LNCAP (cell line): Measurements from ENCODE around the gene PDE4C.

Source experiments
- TF ChIP-seq, protein P1 (sequence below): fragments of 450-650 bp; IDR thresholded peaks from 2 replicates; pipeline ENCODE4 v1.5.1; 2017; ENCODE audit warnings: mild to moderate bottlenecking

PDE4C gene

GRCh38 chr19:18231775-18232174 lies 5.5 kb upstream of the PDE4C start:
- TF ChIP-seq, protein P1, sequence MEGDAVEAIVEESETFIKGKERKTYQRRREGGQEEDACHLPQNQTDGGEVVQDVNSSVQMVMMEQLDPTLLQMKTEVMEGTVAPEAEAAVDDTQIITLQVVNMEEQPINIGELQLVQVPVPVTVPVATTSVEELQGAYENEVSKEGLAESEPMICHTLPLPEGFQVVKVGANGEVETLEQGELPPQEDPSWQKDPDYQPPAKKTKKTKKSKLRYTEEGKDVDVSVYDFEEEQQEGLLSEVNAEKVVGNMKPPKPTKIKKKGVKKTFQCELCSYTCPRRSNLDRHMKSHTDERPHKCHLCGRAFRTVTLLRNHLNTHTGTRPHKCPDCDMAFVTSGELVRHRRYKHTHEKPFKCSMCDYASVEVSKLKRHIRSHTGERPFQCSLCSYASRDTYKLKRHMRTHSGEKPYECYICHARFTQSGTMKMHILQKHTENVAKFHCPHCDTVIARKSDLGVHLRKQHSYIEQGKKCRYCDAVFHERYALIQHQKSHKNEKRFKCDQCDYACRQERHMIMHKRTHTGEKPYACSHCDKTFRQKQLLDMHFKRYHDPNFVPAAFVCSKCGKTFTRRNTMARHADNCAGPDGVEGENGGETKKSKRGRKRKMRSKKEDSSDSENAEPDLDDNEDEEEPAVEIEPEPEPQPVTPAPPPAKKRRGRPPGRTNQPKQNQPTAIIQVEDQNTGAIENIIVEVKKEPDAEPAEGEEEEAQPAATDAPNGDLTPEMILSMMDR, result no peak

- TF ChIP-seq, protein P1, result no peak
Observed at GRCh38 chr19:18230941-18231734, 4.9 kb upstream of the PDE4C start.

DNA sequence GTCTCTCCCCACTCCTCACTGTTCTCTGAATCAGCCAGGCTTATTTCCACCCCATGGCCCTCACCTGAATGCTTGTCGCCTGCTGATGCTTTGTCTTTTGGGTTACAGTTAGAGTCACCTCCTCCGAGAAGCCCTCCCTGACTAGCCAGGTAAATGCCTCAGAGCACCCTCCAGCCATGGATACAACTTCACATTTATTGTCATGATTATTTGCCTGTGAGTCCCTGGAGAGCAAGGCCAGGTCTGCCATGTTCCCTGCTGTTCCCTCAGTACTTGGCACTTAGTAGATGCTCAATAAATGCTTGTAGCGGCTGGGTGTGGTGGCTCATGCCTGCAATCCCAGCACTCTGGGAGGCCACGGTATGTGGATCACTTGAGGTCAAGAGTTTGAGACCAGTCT lies 3.7 kb upstream of the PDE4C start:
- TF ChIP-seq, protein P1, result no peak

GRCh38 chr19:18229474-18229873 lies 3.2 kb upstream of the PDE4C start:
- TF ChIP-seq, protein P1, result peak; percentile 61

DNA sequence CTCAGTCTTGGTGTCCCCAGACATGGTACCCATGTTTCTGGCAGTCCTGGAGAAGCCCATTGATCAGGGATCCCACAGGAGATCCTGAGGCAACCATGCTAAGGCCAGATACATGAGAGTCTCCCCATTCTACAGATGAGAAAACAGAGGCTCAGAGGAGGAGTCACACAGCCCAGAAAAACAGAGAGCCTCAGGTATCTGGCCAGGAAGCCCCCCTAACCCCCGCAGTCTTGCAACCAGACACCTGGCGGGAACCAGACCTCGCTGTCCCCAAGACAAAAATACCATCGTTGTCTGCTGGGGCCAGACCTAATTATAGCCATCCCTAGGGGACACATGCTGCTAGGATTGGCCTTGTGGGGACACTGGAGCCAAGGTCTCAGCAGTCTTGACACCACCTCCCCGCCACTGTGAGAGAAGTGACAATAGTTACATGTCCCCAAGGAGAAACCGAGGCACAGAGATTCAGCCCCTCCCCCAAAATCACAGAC lies 1.6 kb upstream of the PDE4C start:
- TF ChIP-seq, protein P1, result no peak

- TF ChIP-seq, protein P1, result no peak
Observed at GRCh38 chr19:18226956-18227780, 930 bp upstream of the PDE4C start.

GRCh38 chr19:18225355-18225701 lies 910 bp downstream of the PDE4C start:
- TF ChIP-seq, protein P1, result no peak
